Left hindlimb (tissue), 1 donor: ENCODE measurements around the gene ACTC1.
"Not testable (repeated sequence)": the region's sequence is repeated elsewhere in the genome, so short reads cannot be mapped to it uniquely, and the experiment has no call there.

Experiments
- DNase-seq: peaks from one replicate; pipeline ENCODE4 v3.0.0-alpha.2; 2018

The ACTC1 gene

GRCh38 chr15:34795267-34796081, at the start of gene ACTC1:
ACTC1 (minus strand) TSS chr15:34795549; CDS start chr15:34794808, 741 bp downstream.
- peak; percentile 70 for DNase-seq

DNA sequence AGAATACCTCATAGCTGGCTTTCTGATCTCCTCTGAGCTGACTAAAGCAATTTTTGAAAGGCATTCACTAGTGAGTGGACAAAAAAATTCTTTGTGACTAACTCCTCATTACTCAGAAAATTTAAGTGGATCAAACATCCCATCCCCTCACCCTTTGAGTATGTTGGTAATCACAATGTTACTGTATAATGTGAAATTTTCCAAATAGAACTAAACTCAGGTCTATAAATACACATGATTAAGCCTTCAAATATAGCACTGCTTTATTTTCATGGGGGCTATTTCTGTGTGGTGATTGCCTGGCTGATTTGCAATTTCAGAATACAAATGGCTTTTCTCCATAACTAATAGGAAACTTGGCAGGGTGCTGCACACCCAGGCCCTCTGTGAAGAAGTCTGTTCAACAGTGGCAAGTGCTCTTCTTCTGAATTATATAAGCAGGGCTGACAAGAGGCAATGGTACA, 45.9 kb upstream of the ACTC1 start:
- DNase-seq, result no peak

DNA sequence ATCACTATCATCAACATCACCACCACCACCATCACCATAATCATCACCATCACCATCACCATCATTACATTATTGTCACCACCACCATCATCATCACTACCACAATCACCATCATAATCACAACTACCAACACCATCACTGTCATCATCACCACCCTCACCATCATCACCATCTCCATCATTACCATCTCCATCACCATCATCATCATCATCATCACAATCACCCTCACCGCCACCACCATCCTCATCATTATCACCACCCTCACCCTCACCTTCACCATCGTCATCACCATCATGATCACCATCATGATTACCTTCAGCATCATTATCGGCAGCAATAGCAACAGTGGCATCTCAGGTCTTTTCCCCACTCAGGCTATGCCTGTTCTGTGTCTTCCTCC, 42.9 kb upstream of the ACTC1 start:
- no peak for DNase-seq

- DNase-seq, result no peak
These were observed 42.1 kb upstream of the ACTC1 start for GRCh38 chr15:34837246-34838016.

DNA sequence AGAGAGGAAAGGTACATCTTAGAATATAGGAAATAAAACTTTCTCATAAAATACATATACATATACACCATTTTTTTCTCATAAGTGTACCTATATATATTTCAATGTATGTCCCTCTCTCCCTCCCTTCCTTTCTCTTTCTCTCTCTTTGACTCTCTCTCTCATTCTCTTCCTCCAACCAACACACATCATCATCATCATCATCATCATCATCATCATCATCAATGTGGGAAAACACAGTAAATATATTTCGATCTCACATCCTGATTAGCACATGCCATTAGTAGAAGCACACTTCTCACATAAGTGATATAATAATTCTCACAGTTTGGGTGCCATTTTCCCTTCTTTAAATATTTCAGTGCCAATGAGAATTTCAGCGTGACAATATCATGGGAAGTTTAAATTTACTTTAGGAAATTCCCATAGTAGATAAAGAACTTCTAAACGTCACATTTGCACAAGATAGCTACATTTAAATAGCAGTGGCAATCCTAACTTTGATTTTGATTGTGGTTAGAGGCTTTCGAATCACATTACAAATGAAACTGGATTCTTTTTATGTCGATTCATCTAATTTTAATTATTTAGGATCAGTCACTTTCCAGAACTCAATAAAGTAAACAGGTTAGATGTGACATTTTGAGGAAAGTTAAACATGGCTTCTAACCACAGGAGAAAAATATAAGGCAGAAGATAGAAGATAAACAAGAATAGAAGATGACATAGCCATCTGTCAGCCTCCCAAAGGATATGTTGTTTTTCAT, 33.0 kb upstream of the ACTC1 start:
- no peak for DNase-seq

DNA sequence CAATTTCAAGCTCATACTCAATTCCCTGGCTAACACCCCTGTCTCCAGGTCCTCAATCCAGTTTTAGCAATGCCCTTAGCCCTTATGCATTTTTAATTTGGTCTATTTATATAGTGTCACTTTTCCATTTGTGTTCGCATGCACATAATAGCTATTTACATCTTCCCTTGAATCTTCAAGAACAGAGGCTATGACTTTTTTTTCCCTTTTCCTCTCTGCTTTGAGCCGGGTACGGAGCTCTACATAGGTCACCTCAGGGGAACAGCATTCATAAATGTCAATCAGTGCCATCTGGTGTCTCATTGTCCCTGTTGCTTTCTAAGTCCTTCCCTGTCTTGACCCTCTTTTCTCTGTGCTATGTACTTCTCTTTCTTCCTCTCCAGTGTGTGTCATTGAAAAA, 26.5 kb upstream of the ACTC1 start:
- no peak for DNase-seq

- DNase-seq, result no peak
These were observed 24.8 kb upstream of the ACTC1 start for GRCh38 chr15:34820110-34820509.

DNA sequence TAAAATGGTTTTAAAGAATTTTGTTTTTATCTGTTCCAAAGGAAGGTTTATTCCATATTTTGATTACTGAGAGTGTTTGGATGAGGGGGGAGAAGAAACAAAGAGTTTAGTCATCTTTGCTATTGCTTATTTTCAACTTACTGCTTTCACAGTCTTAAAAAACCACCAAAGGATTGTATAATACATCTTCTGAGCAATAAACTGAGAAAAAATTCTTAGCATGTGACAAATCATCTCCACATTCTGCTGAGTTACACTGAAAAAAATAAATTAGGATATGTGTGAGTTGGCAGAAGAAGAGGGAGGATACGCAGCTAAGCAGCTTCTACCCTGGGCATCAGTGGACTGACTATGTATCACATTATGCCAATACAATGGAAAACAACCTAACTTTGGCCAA, 23.2 kb upstream of the ACTC1 start:
- DNase-seq, result no peak

DNA sequence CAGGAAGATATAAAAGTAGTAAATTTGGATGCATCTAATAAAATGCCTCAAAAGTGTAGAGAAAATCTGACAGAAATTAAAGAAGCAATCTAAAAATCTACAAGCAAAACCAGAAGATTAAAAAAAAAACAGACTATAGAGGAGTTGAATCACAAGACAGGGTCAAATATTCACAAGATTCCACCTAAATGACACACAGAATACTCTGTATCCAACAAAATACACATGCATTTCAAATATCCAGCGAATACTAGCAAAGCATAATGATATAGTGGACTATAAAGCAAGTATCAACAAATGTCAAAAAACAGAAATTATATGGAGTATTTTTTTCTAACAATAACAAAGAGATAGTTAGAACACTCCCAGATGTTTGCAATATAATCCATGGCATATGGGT, 20.5 kb upstream of the ACTC1 start:
- DNase-seq, result no peak

DNA sequence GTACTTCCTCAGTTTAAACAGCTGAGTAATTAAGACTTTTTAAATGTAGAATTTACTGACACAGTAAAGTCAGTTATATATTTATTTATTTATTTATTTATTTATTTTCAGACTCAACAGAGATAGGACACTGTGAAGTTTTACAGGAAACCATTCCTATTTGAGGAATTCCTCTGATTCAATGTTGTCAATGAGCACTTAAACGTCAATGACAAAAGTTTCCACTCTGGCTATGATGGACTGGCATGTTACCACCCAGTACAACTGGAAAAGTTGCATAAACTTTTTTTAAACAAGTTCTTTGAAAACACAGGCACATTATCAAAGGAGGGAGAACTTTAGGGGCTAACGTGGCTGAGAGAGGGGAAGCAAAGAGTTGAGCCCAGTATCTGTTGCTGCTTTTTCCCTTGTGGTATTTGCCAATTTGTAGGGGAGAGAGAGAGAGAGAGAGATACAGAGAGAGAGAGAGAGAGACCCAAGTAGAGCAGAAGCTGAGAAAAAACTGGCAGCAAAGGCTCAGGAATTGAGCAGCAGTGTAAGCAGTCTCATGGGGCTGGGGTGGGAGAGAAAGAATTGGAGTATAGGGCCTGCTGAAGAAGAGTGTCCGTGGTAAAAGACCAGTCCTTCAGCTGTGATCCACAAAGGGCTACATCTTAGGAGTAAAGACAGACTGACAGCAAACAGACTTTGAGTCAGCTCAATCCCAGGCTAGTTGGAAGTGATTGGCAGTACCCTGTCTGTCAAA, 18.3 kb upstream of the ACTC1 start:
- DNase-seq, result no peak

DNA sequence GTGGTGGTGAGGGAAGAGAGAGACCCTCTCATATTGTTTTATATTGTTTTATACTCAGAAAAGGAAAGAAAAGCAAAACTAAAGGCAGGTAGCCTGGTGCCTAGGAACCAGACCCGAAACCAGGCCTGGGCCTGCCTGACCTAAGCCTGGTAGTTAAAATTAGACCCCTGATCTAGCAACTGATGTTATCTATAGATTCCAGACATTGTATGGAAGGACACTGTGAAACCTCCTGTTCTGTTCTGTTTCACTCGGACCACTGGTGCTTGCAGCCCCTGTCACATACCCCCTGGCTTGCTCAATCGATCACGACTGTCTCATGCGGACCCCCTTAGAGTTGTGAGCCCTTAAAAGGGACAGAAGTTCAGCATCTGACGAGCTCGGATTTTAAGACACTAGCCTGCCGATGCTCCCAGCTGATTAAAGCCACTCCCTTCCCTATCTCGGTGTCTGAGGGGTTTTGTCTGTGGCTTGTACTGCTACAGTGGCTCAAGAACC, 17.6 kb upstream of the ACTC1 start:
- DNase-seq, result not testable (repeated sequence)

DNA sequence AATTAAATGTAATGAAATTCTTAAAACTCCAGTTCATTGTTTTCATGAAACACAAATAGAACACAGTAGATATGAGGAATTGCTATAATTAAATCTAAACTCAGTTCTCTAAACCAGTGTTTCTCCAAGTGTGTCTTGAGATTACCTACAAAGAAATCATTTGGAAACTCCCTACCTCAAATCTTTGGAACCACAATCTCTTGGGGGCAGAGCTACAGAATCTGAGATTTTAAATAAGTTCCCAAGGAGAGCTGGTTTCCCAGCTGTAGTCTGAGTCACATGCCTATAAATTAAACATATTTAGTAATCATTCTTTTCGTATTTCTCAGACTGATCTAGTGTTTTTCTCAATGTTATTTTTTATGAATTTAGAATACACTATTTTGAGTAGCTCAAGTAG, 17.0 kb upstream of the ACTC1 start:
- no peak for DNase-seq

DNA sequence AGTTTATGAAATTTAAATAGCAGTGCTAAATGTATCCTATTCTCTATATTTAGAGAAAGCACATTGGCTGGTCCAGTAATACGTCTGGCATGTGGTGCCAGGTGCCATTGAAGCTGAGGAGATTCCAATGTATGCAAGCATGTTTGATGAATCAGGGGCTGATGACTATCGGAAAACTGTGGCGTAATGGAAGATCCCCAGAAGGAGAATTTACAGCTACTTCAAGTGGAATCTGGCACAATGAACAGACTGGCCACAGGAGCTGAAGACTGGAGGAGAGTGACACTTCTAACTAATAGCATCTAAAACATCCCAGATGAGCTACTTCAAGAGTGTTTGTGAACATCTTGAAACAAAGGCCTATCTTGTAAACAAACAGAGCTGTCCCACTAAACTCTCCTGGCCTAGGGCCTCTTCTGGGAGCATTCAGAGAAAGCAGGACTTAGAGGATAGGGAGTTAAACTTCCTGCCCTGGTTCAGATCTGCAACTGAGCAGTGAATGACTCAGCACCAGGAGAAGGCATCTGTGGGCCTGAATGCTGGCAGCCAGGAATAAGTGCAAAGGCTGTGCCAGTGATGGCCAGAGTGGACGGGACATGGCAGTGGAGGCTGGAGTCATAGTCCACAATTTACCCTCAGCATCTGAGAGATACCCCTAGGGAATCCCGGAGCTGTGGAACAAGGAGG, 15.2 kb upstream of the ACTC1 start:
- DNase-seq, result no peak

DNA sequence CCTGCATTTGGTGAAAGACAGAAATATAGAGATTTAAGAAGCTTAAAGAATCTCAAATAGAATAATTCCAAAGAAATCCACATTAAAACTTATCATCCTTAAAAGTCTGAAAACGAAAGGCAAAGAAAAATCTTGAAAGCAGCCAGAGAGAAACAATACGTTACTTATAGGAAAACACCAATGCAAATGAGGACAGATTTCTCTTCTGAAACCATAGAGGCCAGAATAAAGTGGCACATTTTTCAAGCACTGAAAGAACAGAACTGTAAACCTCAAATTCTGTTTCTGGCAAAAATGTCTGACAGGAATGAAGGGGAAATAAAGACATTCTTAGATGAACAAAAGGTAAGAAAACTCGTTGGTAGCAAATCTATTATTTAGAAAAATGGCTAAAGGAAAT, 13.8 kb upstream of the ACTC1 start:
- no peak for DNase-seq

GRCh38 chr15:34808016-34808415, 12.7 kb upstream of the ACTC1 start:
- DNase-seq, result no peak

DNA sequence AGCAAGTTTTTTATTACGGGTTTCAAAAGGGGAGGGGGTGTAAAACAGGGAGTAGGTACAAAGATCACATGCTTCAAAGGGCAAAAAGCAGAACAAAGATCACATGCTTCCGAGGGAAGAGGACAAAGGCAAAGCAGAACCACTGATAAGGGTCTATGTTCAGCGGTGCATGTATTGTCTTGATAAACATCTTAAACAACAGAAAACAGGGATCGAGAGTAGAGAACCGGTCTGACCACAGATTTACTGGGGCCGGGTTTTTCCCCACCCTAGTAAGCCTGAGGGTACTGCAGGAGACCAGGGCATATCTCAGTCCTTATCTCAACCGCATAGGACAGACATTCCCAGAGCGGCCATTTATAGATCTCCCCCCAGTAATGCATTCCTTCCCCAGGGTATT, 11.9 kb upstream of the ACTC1 start:
- DNase-seq, result not testable (repeated sequence)

DNA sequence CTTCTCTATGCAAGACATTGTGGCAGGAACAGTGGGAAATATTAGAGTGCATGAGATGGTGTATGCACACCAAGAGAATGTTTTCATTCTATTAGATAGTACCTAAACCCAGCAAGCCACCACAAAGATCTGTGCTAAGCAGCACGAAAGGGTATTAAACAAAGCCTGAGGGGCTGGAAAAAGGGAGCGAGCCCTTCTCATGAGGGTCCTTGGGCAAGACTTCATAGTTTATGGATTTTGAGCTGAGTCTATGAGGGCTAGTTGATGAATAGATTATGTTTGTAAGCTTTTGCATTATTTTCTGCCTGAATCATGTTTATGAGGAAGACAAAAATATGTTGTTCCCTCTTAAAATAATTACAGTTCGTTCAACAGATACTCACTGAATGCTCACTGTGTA, 9.4 kb upstream of the ACTC1 start:
- DNase-seq, result no peak

- DNase-seq, result no peak
These were observed 8.8 kb upstream of the ACTC1 start for GRCh38 chr15:34804113-34804512.

DNA sequence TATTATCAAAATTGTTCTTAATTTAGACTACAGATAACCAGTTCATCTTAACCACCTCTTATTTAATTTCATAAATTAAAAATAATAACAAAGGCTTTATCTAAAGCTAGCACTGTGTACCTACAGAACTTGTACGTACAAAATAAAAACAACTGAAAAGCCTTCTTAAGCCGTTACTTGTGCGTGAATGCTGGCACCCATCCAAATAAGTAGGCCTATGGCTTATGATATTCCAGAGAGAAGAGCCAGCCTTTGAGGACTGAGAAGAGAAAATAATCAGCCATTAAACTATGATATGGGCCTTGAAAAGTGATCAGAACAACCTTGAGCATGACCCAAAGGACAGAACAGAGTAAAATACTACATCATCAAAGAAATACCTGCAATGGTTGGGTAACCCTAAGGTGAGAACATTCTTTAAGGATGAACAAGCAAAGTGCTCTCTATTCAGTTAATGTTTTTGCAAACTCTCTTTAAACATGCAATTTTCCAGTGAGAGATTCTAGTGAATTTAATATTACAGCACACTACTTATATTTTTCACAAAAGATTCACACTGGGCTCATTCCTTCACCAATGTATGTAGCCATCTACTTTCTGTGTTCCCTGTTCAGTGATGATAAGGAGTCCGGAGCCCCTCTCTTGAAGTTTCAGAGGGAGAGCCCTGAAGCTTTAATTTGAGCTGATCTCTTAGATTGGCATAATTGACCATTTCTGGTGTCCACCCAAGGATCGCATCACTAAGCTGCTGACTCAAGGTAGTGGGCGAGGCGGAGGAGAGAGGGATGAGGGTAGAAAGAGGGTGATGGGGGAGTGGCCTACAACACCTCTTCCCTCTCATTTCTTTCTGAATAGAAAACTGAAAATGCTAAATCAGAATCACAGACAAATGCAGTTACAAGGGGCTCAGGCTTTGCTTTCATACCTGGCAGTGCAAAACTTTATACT, 7.7 kb upstream of the ACTC1 start:
- no peak for DNase-seq

GRCh38 chr15:34802371-34802770, 7.0 kb upstream of the ACTC1 start:
- DNase-seq, result no peak
